Thyroid gland (tissue), 4 donors: ENCODE measurements around the gene PTPRH. TPM values are rescaled to one million over a fixed set of nuclear protein-coding genes. Genes with fewer than 3 reads are reported as not detected.

Experiments
- DNase-seq, 2 donors: peaks; one replicate each; pipeline ENCODE4 v3.0.0-alpha.2; 2019
- H3K27ac ChIP-seq, 3 donors: fragments of 200-600 bp; sonication (generic); 1 replicate in 2 of 3; 2 replicates in 1 of 3; pipeline ENCODE4 v1.5.1; 2016 to 2019; ENCODE audit warnings: mild to moderate bottlenecking in 1 of 3, moderate library complexity in 1 of 3
- H3K27me3 ChIP-seq: fragments of 200-600 bp; sonication (generic); one replicate; pipeline ENCODE4 v1.5.1; 2019
- H3K36me3 ChIP-seq, 2 donors: fragments of 200-600 bp; sonication (generic); one replicate each; pipeline ENCODE4 v1.5.1; 2016 to 2019
- H3K4me1 ChIP-seq, 2 donors: fragments of 200-600 bp; sonication (generic); one replicate each; pipeline ENCODE4 v1.5.1; 2017 to 2019
- H3K4me3 ChIP-seq, 3 donors: fragments of 200-600 bp; sonication (generic); replicated peaks in 1 of 3; 1 replicate in 2 of 3; 2 replicates in 1 of 3; pipeline ENCODE4 v1.5.1; 2016; ENCODE audit warnings: mild to moderate bottlenecking in 1 of 3
- H3K9me3 ChIP-seq: fragments of 200-600 bp; sonication (generic); one replicate; pipeline ENCODE4 v1.5.1; 2017
- CTCF ChIP-seq, 6 experiments: fragments of 200-600 bp in 3 of 6; fragments of 450-650 bp in 3 of 6; sonication (generic) in 3 of 6; IDR thresholded peaks; one replicate each; pipeline ENCODE4 v1.5.1; 2016 to 2019; ENCODE audit warnings: antibody characterized with exemption in 6 of 6, mild to moderate bottlenecking in 2 of 6, inconsistent platforms in 1 of 6, moderate library complexity in 1 of 6
- POLR2A ChIP-seq, 2 donors: fragments of 450-650 bp; IDR thresholded peaks; one replicate each; pipeline ENCODE4 v1.6.1; 2017; ENCODE audit warnings: antibody characterized with exemption in 2 of 2, mild to moderate bottlenecking in 2 of 2, moderate library complexity in 1 of 2
- WGBS, 2 donors: methylation state at CpG; one replicate each; pipeline ENCODE4 v1.1.5; 2017; 5-methylcytosine and 5-hydroxymethylcytosine counted together
- intact Hi-C: fragments of 100-400 bp; cut with DNase I; formaldehyde crosslinking; loops from one replicate; pipeline ENCODE4 v1.15.1; 2023
- total RNA-seq, 4 donors: library from RNA; depleted of rRNA; stranded (reverse); fragments of >200 nt; gene quantifications; one replicate each; pipeline ENCODE4 v1.2.3, GENCODE V29; 2016

The PTPRH gene
- total RNA-seq, 4 donors from 2014 or later: 0.11 to 2.6 (median 0.54) TPM; not detected in 1

- intact Hi-C loops: no loop called here
- peaks cover under 1% of the 10 kb centered on the region for H3K27me3 ChIP-seq
- DNase-seq: no peak
- H3K27ac ChIP-seq: no peak overlapping the region
- no peaks in the 10 kb centered on the region for H3K9me3 ChIP-seq
- no peak overlapping the region for H3K4me3 ChIP-seq
- H3K4me1 ChIP-seq: no peaks in the 10 kb centered on the region
- TF ChIP-seq CTCF (IDR thresholded peaks at IDR 0.05): no peak
- no peak for TF ChIP-seq POLR2A (IDR thresholded peaks at IDR 0.05)
- no peaks in the 10 kb centered on the region for H3K36me3 ChIP-seq
- 80 to 84% methylated on average over 10 to 17 of the region's 17 CpGs for WGBS, 2 donors
Observed at GRCh38 chr19:55136399-55137102, 72.8 kb downstream of the PTPRH start.

- intact Hi-C loops: no loop called here
Observed at GRCh38 chr19:55134736-55135135, 74.6 kb downstream of the PTPRH start.

DNA sequence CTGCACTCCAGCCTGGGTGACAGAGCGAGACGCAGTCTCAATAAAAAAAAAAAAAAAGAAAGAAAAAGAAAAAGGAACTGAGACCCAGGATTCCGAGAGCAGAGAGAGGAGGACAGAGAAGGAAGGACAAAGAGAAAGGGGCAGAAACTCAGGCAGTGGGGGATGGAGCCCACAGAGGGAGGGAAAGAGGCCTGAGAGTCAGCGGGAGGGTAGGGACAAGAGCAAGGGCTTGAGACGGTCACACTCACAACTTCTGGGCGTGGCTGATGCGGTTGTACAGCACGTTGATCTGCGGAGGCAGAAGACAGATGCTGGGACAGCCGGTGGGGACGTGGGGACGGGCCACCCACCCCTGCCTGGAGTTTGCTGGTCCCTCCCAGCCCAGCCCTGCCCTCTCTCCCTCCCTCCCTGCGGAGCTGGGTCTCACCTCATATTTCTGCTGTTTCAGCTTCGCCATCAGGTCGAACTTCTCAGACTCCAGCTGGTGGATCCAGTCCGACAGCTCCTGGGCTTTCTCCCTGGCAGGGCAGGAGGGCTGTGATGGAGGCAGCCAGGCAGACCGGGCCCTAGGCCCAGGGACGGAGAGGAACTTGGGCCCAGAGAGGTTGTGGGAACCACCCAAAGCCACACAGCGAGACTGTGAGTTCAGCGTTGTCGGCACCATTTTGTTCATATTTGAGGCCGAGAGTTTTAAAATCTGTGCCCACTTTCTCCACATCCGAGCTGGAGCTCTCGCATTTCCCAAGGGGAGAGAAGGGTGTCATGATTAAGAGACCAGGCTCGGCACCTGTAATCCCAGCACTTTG is 75.5 kb downstream of the PTPRH start:
- no peak for DNase-seq
- Histone ChIP-seq H3K36me3 (no peaks in the 10 kb centered on the region), H3K4me1 (no peaks in the 10 kb centered on the region), H3K4me3 (no peak overlapping the region), H3K27me3 (no peaks in the 10 kb centered on the region), H3K27ac (no peak overlapping the region), H3K9me3 (no peaks in the 10 kb centered on the region)
- intact Hi-C loops: no loop called here
- TF ChIP-seq POLR2A (IDR thresholded peaks at IDR 0.05) (no peak), CTCF (IDR thresholded peaks at IDR 0.05) (no peak)
- WGBS, 2 donors: 54 to 57% methylated on average over 22 to 25 of the region's 25 CpGs

More at GRCh38 chr19:55134736-55135135, 74.6 kb downstream of the PTPRH start:
- Histone ChIP-seq H3K4me3 (no peak overlapping the region), H3K27me3 (no peaks in the 10 kb centered on the region), H3K36me3 (no peaks in the 10 kb centered on the region), H3K27ac (no peak overlapping the region), H3K4me1 (no peaks in the 10 kb centered on the region), H3K9me3 (no peaks in the 10 kb centered on the region)
- DNase-seq: no peak
- WGBS, 2 donors: 34 to 44% methylated on average over 3 of the region's 3 CpGs
- TF ChIP-seq CTCF (IDR thresholded peaks at IDR 0.05): no peak

- no peaks in the 10 kb centered on the region for H3K9me3 ChIP-seq
- no peak overlapping the region for H3K27ac ChIP-seq
- no peak overlapping the region for H3K4me3 ChIP-seq
- intact Hi-C loops: no loop called here
- no peak for DNase-seq
- H3K27me3 ChIP-seq: no peaks in the 10 kb centered on the region
- no peaks in the 10 kb centered on the region for H3K4me1 ChIP-seq
- WGBS, 2 donors: 63 to 66% methylated on average over 5 to 14 of the region's 14 CpGs
- TF ChIP-seq POLR2A (IDR thresholded peaks at IDR 0.05): no peak
- TF ChIP-seq CTCF (IDR thresholded peaks at IDR 0.05): no peak
- H3K36me3 ChIP-seq: no peaks in the 10 kb centered on the region
Observed at GRCh38 chr19:55132453-55133129, 76.7 kb downstream of the PTPRH start.
